Epithelial cell of esophagus (primary cell): ENCODE measurements around the gene TCP11L1.

Experiments
- DNase-seq: peaks from one replicate; pipeline ENCODE4 v3.0.0; 2010; ENCODE audit warnings: low read depth
- H3K4me3 ChIP-seq: 2 replicates; pipeline ENCODE4 v1.5.1; 2011; ENCODE audit warnings: mild to moderate bottlenecking, low read length, control low read depth
- TF ChIP-seq, protein P1 (sequence below): IDR thresholded peaks from 2 replicates; pipeline ENCODE4 v1.5.1; 2011; ENCODE audit warnings: low read depth, mild to moderate bottlenecking, low read length, control low read depth, inconsistent platforms; ENCODE audit not compliant: insufficient read depth; ENCODE audit errors: missing control alignments

TCP11L1 gene

DNA sequence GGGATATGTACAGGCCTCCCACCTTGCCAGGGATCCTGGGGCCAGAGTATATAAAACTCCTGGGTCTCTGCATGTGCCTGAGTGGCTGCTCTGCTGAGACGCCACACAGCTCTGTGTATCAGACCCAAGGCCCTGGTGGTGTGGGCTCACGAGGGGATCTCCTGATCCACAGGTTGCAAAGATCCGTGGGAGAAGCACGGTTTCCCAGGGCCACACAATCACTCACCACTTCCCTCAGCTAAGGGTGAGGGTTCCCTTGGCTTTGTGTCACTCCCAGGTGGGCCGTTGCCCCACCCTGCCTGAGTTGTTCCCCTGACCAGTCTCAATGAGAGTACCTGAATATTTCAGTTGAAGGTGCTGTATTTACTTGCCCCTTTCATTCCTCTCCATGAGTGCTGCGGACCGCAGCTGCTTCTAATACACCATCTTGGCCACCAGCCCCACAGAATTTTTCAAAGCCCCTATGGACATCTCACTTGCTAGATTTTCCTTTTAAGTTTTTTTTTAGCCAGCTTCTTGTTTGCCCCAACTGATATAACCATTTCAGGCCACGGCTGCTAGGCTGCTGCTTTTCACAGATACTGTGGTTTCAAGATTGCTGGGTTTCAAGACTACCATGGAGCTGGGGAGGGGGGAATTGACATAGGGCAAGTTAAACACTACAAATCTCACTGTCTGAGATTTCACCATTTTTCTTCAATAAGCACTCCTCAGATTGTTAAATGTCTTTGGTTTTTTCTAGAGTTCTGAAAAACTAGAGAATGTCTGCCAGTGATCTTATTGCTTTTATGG, 37.4 kb upstream of the TCP11L1 start:
- no peak for DNase-seq

DNA sequence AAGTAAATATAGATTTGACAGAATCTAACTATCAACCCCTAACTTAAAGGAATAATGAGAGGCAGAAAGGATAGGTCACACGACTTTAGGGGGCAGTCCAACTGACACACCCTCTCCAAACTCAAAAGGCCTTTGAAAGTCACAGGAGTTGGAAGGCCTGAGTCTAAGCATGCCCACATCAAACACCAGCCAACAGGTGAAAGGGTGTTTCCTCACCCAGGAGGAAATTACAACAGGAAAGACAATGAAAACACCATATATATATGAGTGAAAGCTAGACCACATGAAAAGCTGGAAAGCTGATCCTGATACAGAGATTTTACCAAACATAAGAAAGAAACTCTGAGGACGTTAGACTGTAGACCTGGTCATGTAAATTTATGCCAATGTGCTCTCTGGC, 34.2 kb upstream of the TCP11L1 start:
- no peak overlapping the region for H3K4me3 ChIP-seq
- DNase-seq = no peak
- TF ChIP-seq, protein P1, sequence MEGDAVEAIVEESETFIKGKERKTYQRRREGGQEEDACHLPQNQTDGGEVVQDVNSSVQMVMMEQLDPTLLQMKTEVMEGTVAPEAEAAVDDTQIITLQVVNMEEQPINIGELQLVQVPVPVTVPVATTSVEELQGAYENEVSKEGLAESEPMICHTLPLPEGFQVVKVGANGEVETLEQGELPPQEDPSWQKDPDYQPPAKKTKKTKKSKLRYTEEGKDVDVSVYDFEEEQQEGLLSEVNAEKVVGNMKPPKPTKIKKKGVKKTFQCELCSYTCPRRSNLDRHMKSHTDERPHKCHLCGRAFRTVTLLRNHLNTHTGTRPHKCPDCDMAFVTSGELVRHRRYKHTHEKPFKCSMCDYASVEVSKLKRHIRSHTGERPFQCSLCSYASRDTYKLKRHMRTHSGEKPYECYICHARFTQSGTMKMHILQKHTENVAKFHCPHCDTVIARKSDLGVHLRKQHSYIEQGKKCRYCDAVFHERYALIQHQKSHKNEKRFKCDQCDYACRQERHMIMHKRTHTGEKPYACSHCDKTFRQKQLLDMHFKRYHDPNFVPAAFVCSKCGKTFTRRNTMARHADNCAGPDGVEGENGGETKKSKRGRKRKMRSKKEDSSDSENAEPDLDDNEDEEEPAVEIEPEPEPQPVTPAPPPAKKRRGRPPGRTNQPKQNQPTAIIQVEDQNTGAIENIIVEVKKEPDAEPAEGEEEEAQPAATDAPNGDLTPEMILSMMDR = no peak

More for the DNA sequence above, 37.4 kb upstream of the TCP11L1 start:
- TF ChIP-seq, protein P1 = no peak
- no peak overlapping the region for H3K4me3 ChIP-seq

DNA sequence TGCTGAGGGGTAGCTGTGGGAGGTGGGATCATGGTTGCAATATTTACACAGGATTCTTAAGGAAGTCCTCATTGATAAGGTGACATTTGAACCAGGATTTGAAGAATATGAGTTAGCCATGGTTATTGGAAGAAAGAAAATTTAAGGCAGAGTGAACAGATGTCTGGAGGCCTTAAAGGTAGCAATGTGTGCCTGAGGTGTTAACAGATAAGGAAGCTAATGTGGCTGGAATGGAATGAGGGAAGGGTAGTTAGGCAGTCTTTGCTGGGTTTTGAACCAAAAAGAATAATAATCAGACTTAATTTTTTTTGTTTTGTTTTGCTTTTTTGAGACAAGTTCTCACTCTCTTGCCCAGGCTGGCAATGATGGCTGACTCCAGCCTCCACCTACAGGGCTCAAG, 33.4 kb upstream of the TCP11L1 start:
- TF ChIP-seq, protein P1 = no peak
- no peak for DNase-seq
- H3K4me3 ChIP-seq = no peak overlapping the region

DNA sequence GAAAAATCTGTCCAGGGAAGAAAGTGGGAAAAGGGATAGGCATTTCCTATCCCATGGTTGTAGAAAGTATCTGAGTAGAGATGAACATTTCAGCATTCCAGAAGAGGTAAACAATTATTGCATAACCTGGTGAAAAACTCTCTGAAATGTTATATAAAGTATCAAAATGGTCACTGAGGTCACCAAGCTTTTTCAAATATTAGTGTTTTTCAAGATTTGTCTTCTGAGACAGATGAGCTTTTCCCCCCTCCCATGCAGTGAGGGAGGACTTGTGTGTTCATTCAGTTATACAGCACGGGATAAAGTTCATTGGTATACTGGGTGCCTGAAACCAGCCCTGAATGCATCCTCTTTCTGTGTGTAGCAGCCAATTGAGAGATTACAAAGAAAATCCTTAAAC, 25.6 kb upstream of the TCP11L1 start:
- H3K4me3 ChIP-seq = no peak overlapping the region
- TF ChIP-seq, protein P1 = no peak
- no peak for DNase-seq

DNA sequence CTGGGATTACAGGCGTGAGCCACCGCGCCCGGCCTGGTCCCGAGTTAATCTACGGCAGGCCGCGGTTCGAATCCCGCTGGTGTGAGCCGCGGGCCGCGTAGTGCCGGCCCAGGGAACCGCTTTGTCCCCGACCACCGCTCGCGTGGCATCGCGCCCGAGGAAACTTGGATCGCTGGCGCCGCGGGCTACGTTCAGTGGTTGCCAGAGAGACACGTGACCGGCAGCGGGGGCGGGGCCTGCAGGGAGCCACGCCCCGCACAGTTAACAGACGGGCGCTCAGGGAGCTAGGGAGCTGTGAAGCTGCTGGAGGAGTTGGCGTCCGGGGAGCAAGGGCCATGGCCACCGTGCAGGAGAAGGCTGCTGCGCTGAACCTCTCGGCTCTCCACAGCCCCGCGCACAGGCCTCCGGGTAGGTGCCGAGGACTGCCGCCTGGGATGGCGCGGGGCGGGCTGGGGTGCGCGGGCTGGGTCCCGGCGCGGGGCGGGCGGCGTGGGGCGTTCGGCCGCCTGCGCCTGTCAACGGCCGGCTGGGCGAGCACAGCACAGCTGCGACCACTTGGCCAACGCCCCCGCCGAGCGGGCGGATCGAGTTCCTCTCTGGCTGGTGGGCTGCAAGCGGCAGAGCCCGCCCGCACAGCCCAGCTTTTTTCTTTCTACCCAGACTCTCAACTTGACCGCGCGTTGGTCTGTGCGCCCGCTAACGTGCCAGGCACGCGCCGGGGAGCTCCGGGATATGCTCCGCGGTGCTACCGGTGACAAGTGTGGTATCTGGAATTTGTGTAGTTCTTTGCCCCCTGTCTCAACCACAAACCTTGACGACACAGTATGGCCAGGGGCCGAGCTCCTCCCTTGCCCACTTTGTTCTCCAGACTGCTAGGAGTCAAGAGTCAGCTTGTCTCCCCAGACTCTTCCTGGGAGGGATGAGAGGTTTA, 23.5 kb upstream of the TCP11L1 start, which contains the start of gene DEPDC7:
Gene DEPDC7 (plus strand): TSS at position 258 of the 931 bp plus-strand sequence. CDS start 78 bp downstream, at position 336.
- TF ChIP-seq, protein P1 = no peak
- H3K4me3 ChIP-seq = peak within 1 kb of the TSS; percentile 55
- peak; percentile 86 for DNase-seq

DNA sequence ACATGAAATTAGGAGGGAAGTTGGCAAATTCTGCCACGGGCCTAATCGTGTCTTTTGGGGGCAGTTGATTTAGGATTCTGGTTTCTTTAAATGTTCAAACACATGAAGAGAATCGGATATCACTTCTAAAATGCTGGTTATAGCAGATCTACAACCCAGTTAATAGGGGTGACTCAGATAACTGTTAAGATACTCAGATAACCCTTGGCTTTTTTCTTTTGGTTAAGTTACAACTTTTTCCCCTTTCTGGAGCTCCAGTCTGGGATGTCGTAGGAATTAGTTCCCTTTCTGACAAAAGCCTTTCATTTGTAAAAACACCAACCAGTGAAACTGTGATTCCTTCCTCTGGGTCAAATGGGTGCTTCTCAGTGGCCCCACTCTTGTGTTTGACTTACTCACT, 22.7 kb upstream of the TCP11L1 start:
- peak overlapping the region; percentile 55 for H3K4me3 ChIP-seq
- DNase-seq = no peak
- TF ChIP-seq, protein P1 = no peak
